Heart right ventricle (tissue), 16 donors: ENCODE results near the gene TNS3. TPM values are rescaled to one million over a fixed set of nuclear protein-coding genes. Genes with fewer than 3 reads are reported as not detected.

Experiments
- ATAC-seq, 8 donors: fragments of 200-7000 bp; cut with Tn5 transposase; one replicate each; pipeline ENCODE4 v1.9.1; 2020; ENCODE audit warnings: mild to moderate bottlenecking in 8 of 8, moderate library complexity in 8 of 8, moderate number of reproducible peaks in 1 of 8
- DNase-seq, 2 donors: peaks; one replicate each; pipeline ENCODE4 v3.0.0-alpha.2; 2020
- H3K27ac ChIP-seq, 10 donors: fragments of 200-600 bp; sonication (generic) in 2 of 10; one replicate each; pipeline versions ENCODE4 v1.5.0 to v1.8.0; 2020 to 2022; ENCODE audit warnings: mild to moderate bottlenecking in 3 of 10
- H3K27me3 ChIP-seq, 7 donors: fragments of 200-600 bp; one replicate each; pipeline ENCODE4 v1.8.0; 2021 to 2022; ENCODE audit warnings: mild to moderate bottlenecking in 2 of 7
- H3K36me3 ChIP-seq, 9 donors: fragments of 200-600 bp; sonication (generic) in 1 of 9; one replicate each; pipeline versions ENCODE4 v1.5.0 to v1.8.0; 2020 to 2022; ENCODE audit warnings: mild to moderate bottlenecking in 2 of 9
- H3K4me1 ChIP-seq, 9 donors: fragments of 200-600 bp; sonication (generic) in 1 of 9; one replicate each; pipeline versions ENCODE4 v1.5.0 to v1.8.0; 2020 to 2022; ENCODE audit warnings: mild to moderate bottlenecking in 4 of 9
- H3K4me3 ChIP-seq, 10 donors: fragments of 200-600 bp; sonication (generic) in 2 of 10; one replicate each; pipeline versions ENCODE4 v1.5.0 to v1.8.0; 2020 to 2022; ENCODE audit warnings: mild to moderate bottlenecking in 7 of 10, moderate library complexity in 2 of 10
- H3K9me3 ChIP-seq, 11 donors: fragments of 200-600 bp in 10 of 11; sonication (generic) in 2 of 11; one replicate each; pipeline versions ENCODE4 v1.5.0 to v1.8.0; 2013 to 2022; ENCODE audit warnings: mild to moderate bottlenecking in 2 of 11, control low read depth in 1 of 11, moderate library complexity in 1 of 11
- CTCF ChIP-seq, 9 donors: fragments of 200-600 bp; sonication (generic) in 2 of 9; IDR thresholded peaks; one replicate each; pipeline versions ENCODE4 v1.5.0 to v1.8.0; 2021 to 2022; ENCODE audit warnings: antibody characterized with exemption in 9 of 9, mild to moderate bottlenecking in 5 of 9, moderate library complexity in 1 of 9
- WGBS, 2 donors: extraction: QIAGEN DNeasy Blood & Tissue Kit; methylation state at CpG; one replicate each; pipeline ENCODE4 v1.1.7; 2013; ENCODE audit warnings: inconsistent platforms in 1 of 2; 5-methylcytosine and 5-hydroxymethylcytosine counted together
- intact Hi-C, 10 donors: fragments of 100-400 bp; cut with DNase I; formaldehyde crosslinking; loops; one replicate each; pipeline versions ENCODE4 v1.11.1 to v1.14.2; 2022
- polyA plus RNA-seq, 2 donors: library from polyadenylated mRNA; stranded (reverse); fragments of 200-250 nt; gene quantifications; one replicate each; pipeline ENCODE4 v1.2.3, GENCODE V29; 2013
- total RNA-seq, 10 donors: library from RNA; stranded (reverse); fragmentation: NEBNext Ultra II Directional in 3 of 10; extraction: Animal tissue kit (Norgen Biotek cat#: 25700) in 3 of 10; gene quantifications; one replicate each; pipeline versions ENCODE4 v1.2.1 to v1.2.4, GENCODE V29; 2021 to 2023
- donor health status: Arrhythmogenic right ventricular cardiomyopathy.
- donor health status: ischemic (EF 13 %, LVEDD 7.1; RV severe dilation, severe dysfunction).
- donor health status: healthy with polysubstance abuse.
- donor health status: DM: no; HTN: yes; CAD: no.
- donor health status: DM: no; HTN: no; CAD: no.
- donor health status: ischemic (EF 25% LVEDD 6.9; RV normal size, moderate dysfunction).
- donor health status: ischemic (EF 25% LVEDD 5.7; RV mildly dilated, moderate dysfunction).
- donor health status: healthy.
- donor health status: DM: yes; HTN: yes; CAD: no.
- donor health status: Ischemic cardiomyopathy.
- donor health status: ischemic (EF 35%, LVEDD 5.7; RV mildly dilated, moderate dysfunction).
- donor health status: nonischemic (EF 11% LVEDD 7.7; RV severe dilation, severe dysfunction).
- donor health status: DM: yes; HTN: yes; CAD: no.
- donor health status: PGD.
- donor health status: ischemic (EF 29% LVEDD 5.4; RV normal size, mild dysfunction).
- donor health status: nonischemic (EF 23%, LVEDD 6.1; RV moderate dilation, normal function).

Gene TNS3
- total and polyA plus RNA-seq, 12 donors: 6.7 to 74.2 (median 34.0) TPM

- H3K27me3 ChIP-seq: no peaks in the 10 kb centered on the region
- H3K27ac ChIP-seq: peak overlapping the region in 1 of 10 donors; percentile 1
- DNase-seq (no peak), ATAC-seq (no peak)
- WGBS, 2 donors: 87% methylated on average over 14 of the region's 14 CpGs
- H3K9me3 ChIP-seq: no peaks in the 10 kb centered on the region
- no peak overlapping the region for H3K4me3 ChIP-seq
- peaks cover 14 to 69% (median 55%) of the 10 kb centered on the region in 9 donors for H3K4me1 ChIP-seq
- TF ChIP-seq CTCF (IDR thresholded peaks at IDR 0.05): no peak
- intact Hi-C loops: loop anchor here in 1 of 10 donors (5.0 kb wide), 1 partner anchor 79 kb away; no protein-coding TSS in a partner anchor
- no peaks in the 10 kb centered on the region for H3K36me3 ChIP-seq
These were observed 89.1 kb downstream of the TNS3 start for GRCh38 chr7:47492716-47493325.

GRCh38 chr7:47490501-47491265 lies 91.2 kb downstream of the TNS3 start:
- Histone ChIP-seq H3K4me3 (no peak overlapping the region), H3K4me1 (peaks cover 13 to 54% (median 40%) of the 10 kb centered on the region in 9 donors), H3K36me3 (no peaks in the 10 kb centered on the region), H3K9me3 (no peaks in the 10 kb centered on the region), H3K27me3 (no peaks in the 10 kb centered on the region), H3K27ac (no peak overlapping the region)
- intact Hi-C loops: loop anchor here in 1 of 10 donors (5.0 kb wide), 1 partner anchor 82 kb away; no protein-coding TSS in a partner anchor
- no peak for TF ChIP-seq CTCF (IDR thresholded peaks at IDR 0.05)
- no peak for DNase-seq
- no peak for ATAC-seq
- WGBS, 2 donors: 95 to 97% methylated on average over 24 of the region's 24 CpGs

GRCh38 chr7:47489624-47490023 lies 92.3 kb downstream of the TNS3 start:
- H3K36me3 ChIP-seq: no peaks in the 10 kb centered on the region
- ATAC-seq (no peak), DNase-seq (no peak)
- intact Hi-C loops: loop anchor here in 1 of 10 donors (5.0 kb wide), 1 partner anchor 83 kb away; no protein-coding TSS in a partner anchor
- WGBS, 2 donors: 92 to 94% methylated on average over 7 of the region's 7 CpGs
- H3K27ac ChIP-seq: peak overlapping the region in 8 of 10 donors; percentile 52 to 82 (median 61)
- TF ChIP-seq CTCF (IDR thresholded peaks at IDR 0.05): no peak
- no peaks in the 10 kb centered on the region for H3K9me3 ChIP-seq
- no peaks in the 10 kb centered on the region for H3K27me3 ChIP-seq
- H3K4me1 ChIP-seq: peaks cover 9 to 52% (median 40%) of the 10 kb centered on the region in 9 donors
- H3K4me3 ChIP-seq: no peak overlapping the region

- DNase-seq: peak in 1 of 2 donors; percentile 64
These were observed 93.0 kb downstream of the TNS3 start for GRCh38 chr7:47488969-47489342.

More at GRCh38 chr7:47488969-47489342, 93.0 kb downstream of the TNS3 start:
- intact Hi-C loops: no loop called here
- TF ChIP-seq CTCF (IDR thresholded peaks at IDR 0.05): no peak
- peak in 6 of 8 donors; percentile 16 to 70 (median 50) for ATAC-seq
- H3K27me3 ChIP-seq: no peaks in the 10 kb centered on the region
- no peaks in the 10 kb centered on the region for H3K36me3 ChIP-seq
- H3K9me3 ChIP-seq: no peaks in the 10 kb centered on the region
- H3K4me3 ChIP-seq: no peak overlapping the region
- peaks cover 14 to 52% (median 40%) of the 10 kb centered on the region in 9 donors for H3K4me1 ChIP-seq
- H3K27ac ChIP-seq: peak overlapping the region in 9 of 10 donors; percentile 19 to 82 (median 57)
- 20 to 24% methylated on average over 8 of the region's 8 CpGs for WGBS, 2 donors
